ENCODE results near the gene RPL38.
A peak's percentile ranks its signal among the peaks of the same experiment; 100 is the strongest.

RPL38 gene

DNA sequence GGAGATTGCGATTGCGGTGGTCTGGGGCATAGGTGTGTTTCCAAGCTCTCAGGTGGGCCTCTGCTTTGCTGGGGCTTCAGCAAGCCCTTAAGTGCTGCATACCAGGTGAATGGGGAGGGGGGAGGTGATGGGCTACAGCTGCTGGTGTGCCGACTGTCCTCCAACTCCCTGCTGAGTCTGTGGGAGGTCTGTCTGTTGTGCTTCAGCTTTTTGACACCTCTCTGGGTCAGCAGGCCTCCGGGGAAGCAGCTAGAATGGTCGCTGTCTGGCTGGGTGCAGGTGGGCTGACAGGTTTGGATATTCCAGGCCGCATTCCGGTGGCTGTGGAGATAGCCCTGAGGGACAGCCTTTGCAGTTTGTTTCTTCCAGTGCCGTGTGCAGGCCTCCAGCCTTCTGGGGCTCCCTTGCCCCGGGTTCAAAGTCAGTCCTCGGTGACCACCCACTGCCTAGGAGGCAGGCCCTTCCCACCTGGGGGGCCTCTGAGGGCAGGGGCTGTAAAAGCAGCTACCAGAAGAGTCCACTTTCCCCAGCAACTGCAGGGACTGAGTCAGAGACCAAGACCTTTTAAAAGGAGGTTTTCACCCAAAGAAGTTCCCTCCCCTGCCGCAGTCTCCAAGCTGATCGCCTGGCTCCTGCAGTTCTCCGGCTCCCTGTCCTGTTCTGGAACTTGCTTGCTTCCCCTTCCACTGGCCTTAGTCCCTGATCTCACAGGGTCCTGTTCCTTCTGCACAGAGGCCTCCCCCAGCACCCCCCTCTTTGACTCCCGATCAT, 7.8 kb downstream of the RPL38 start:
- DNase-seq: no peak

DNA sequence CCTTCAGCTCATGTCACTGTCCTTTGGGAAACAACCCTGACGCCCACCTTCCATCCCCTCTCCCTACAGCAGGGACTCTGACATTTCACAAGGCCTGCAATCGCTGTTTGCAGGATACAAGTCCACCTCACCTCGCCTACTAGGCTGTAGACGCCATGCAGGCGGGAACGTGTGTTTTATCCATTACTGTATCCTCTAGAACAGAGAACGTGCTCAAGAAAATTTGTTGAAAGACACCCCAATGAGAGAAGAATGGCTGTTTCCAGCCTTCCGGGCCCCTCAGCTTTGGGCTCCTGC, 8.4 kb downstream of the RPL38 start:
- DNase-seq: no peak

DNA sequence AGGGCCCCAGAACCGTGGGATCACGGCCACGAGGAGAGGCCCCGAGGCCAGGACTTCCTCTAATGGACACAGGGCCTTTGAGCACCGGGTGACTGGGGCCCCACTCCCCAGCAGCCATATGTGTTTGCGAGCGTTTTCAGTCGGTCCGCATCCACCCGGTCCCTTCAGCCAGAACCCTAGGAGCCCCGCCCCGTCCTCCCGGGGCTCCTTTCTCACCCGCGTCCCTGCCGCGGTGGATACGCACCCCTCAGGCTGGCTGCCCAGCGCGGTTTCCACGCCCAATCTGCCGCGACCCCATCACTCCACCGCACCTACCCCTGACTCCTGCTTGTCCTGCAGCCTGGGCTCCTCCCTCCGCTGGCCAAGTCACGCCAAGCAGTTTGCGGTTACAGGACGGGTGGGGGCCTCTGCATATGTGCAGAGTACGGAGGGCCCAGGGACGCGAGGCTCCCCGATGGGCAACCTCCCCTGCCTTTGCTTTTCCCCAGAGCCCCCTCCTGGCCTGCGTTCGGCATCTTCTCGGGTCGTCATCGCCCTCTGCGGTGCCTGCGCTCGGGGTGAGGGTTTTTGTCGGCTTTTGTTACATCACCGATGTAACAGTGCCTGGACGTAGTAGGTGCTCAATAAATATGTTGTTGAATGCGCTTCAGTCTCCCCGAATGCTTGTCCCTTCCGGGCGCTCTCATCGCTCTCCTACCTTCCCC, 8.9 kb downstream of the RPL38 start:
- no peak for DNase-seq

DNA sequence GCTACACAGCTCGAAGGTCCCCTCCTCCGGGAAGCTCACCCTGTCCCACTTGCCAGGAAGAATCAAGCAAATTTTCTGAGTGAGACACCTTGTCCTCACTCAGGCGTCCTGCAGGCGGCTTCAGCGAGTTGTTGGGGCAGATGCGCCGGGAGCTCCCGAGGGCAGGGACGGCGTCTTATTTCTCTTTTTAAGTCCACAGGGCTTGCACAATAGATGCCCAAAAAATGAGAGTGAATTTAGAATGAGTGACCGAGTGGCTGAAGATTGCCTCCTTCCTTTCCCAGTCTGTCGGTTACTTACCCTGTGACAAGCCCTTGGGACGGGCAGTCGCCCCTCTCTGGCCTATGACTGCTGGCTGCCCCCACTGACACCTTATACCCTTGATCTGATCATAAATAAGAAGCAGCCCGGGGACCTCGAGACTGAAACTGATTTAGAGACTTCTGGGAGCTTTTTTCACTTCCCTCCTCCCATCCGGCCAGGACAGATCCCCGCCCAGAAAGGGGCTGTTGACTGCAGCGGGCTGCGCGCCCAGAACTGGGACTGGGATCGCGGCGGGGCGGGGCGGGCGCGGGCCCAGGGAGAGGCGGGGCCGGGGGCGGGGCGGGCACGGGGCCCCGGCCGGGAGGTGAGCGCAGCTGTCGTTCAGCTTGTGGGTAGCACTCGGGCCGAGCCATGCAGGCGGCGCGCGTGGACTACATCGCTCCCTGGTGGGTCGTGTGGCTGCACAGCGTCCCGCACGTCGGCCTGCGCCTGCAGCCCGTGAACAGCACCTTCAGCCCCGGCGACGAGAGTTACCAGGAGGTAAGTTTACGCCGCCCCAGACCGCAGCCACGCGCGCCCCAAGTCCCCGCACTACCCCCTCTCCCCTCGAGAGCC, 9.7 kb downstream of the RPL38 start, which contains the start of gene TTYH2:
TSS of gene TTYH2 (plus strand) at position 659 of the 879 bp plus-strand sequence. CDS start at position 676, 17 bp downstream.
- DNase-seq: peak; percentile 55

DNA sequence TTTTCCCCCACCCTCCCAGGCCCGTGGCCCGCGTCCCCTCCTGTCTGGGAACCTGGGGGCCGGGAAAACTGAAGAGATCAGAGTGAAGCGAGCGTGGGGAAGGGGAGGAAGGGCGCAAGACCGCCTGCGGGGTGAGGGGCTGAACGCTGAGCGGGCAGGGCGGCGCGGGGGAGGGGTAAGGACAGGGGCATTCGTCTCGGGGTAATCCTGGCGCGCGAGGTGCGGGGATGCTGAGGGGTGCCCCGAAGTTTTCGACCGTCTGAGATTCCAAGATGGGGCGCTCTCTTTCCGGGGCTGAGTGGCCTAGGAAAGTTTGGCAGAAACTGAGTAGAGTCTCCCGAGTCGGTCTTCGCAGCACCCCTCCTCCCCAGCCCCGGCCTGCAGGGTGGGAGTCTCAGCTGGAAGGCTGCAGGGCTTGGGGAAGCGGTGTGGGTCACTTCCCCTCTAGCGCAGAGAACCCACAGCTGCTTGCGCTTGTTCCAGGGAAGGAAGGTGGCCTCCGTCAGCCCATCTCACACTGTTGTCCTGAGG, 10.4 kb downstream of the RPL38 start:
- DNase-seq: no peak

DNA sequence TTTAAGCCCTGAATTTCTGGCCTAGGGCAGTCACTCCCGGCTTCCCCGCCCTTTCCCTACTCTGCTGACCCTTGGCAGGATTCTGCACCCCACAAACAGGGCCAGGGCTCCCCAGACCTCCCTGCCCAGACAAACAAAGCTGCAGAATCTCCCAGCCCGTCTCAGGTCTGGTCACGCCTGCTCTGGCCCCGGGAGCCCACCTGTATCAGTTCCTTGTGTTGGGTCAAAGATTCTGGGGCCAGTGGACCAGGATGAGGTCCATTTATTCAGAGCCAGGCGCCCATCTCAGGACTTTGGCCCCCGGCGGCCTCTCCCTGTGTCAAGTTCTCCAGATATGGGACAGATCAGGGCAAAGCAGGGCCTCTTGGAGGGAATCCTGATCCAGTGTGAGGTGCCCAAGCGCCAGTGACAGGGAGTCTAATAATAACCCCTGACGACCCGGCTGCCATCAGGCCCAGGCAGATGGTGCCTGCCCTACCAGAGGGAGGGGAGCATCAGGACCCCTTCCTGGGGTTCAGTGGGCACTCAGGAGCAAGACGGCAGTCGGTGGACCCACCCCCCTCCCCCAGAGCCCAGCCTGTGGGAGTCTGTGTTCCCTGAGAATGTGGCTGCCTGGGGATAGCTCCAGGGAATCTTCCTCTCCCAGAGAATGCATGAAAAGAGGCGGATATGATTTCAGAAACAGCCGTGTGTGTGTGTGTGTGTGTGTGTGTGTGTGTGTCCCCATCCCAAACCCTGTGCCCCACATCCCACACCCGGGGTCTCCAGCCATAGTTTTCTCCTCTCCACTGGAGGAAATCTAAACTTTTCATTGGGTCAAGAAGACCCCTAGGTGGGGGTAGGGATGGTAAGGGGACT, 11.2 kb downstream of the RPL38 start:
- DNase-seq: no peak

DNA sequence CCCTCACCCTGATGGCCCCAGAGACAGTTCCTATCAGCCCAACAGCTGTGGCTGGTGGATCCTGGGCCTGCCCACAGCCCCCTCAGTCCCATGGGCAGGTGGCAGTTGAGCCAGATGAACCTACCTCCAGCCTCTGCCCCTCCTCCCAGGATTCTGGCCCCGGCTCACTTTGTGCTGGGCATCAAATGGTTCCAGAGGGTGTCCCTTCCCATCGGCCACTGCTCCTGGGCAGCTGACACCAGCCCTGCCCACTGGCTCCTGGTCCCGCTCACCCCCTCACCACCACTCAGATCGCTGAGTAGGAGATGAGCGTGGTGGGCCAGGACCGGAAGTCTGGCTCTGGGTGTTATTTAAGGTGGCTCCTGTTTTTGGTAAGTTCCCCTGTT, 11.9 kb downstream of the RPL38 start:
- DNase-seq: no peak

DNA sequence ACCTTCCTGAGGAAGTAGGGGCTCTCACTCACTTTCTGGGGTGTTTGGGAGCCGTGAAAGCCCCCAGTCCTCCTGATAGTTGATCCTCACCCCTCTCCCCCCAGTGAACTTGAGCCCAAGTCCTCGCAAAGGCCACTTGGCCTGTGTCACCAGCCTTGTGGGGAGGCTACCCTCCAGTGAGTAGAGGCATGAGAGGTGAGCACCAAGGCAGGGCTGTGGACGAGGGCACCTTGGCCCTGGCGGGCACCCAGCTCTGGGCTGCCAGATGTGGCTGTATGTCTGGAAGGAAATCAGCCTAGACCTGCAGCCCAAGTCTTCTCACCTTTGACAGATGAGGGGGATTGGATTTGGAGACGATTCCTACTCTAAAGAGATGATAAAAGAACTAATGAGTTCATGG, 13.0 kb downstream of the RPL38 start:
- no peak for DNase-seq

DNA sequence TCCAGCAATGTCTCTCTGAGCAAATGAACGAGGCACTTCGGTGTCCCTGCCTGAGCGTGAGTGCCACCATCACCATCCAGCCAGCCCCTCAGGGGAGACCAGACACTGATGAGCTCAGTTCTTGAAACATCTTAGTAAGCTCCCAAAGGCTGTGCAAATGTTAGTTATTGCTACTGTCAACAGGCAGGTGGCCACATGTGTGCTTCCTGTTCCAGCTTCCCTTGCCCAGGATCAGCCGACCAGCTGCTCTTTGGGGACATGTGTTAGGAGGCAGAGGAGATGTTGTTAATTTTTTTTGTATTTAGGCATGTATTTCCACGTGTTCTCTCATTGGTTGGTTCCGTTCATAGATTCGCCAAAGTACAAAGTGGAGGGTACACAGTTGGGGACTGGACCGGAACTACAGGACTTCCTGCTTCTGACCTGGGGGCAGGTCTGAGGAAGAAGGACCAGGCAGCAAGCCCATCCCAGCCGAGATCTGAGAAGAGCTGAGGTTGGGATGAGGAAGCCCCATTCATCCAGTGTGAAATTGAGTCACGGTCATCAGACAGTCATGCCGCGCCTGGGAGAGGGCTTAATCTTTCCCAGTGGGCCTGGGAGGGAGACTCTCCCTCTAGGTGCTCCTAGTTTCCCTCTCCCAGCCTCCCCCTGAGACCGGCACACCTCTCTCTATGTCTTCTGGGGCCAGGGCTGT, 13.7 kb downstream of the RPL38 start:
- DNase-seq: peak; percentile 55

DNA sequence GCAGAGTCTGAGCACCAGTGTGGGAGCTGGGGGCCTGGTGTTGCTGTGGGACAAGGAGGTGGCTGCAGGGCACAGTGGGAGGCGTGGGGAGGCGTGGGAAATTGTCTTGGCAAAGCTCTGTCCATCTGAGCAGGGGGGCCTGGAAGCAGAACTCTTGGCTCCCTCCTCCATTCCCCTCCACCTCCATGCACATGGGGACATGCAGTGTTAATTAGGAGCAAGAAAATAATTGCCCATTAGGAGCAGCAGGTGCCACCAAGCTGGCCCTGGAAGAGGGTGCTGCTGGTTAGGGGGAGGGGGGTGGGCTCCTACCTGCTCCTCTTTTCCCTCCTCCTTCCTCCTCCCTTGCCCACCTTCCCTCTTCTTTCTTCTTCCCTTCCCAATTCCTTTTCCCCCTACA, 14.4 kb downstream of the RPL38 start:
- DNase-seq: no peak

DNA sequence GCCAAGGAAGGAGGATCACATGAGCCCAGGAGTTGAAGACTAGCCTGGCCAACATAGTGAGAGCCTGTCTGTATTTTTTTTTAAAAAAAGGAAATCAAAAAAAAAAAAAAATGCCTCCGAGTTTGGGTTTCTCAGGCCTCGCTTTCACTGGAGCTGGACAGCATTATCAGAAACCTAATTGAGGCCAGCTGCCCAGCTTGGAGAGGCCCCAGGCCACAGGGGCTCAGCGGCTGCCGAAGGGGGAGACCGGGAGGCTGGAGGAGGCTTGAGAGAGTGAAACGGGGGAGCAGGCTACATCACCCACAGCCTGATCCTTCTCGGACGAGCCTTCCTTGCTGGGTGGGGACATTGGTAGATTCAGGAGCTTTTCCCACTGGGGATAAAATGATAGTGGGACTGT, 15.0 kb downstream of the RPL38 start:
- DNase-seq: no peak

DNA sequence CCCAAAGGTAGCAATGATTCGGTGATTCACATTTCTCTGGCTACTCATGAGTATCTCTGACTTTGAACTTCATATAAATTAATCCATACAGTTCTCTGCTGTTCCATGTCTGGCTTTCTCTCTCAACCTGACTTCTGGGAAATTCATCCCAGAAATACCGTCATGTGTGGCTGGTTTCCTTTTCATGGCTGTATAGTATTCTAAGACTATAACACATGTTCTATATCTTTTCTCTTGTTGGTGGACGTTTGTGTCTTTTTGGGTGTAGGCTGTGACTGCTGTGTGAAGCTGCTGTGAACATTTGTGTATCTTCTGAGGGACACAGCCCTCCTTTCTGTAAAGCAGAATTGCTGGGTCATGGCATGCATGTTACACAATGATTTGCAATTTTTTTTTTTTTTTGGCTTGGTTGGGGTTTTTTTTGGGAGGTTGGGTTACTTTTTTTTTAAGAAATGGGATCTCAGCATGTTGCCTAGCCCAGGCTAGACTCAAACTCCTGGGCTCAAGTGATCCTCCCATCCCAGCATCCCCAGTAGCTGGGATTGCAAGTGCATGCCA, 16.2 kb downstream of the RPL38 start:
- DNase-seq: no peak

DNA sequence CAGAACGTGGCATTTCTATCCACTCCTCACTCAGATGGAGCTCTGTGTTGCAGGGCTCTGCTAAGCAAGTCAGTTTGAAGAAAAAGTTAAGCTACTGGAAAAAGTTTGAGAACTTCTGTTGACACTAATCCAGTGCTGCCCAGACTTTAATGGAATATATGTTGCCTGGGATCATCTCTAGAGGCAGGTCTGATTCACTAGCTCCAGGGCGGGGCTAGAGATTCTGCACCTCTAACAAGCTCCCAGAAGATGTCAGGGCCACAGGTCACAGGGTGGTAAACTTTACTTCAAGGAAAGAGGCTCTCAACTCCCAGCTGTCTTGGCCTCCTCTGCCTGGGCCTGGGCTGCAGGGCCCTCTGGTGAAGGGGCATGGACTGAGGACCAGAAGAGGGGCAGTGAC, 16.7 kb downstream of the RPL38 start:
- DNase-seq: no peak

DNA sequence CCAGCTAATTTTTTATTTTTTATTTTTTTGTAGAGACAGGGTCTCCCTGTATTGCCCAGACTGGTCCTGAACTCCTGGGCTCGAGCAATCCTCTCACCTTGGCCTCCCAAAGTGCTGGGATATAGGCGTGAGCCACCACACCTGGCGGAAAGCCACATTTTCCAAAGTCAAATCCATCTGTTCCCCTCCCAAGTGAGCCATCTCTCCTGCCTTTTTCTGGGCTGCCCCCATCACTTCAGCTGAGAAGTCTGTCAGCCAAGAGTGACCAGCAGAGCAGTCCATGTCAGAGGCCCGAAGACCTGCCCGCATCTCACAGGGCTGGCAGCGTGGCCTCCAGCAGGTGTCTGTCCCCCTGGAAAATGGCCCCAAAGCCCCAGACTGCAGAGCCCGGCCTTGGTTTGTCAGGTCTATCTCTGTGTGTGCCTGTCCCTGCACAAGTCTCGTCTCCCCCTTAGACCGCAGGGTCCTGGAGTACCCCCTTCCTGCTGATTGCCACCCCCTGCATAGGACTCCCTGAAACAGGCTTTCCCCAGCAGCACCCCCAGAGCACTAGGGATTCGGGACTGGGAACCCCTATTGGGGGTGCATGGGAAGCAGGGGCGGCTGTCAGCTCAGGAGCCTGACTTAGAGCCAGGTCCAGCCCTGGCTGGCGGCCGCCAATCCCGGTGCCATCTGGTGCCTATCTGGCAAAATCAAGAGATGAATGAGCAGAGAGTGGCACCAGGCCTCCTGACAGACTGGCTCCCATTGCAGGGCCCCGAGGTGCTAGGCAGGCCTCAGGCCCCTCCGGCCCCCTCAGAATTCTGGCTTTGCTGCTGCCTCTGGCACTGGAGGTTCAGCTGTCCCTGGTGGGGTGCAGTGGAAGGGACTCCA, 17.7 kb downstream of the RPL38 start:
- no peak for DNase-seq

DNA sequence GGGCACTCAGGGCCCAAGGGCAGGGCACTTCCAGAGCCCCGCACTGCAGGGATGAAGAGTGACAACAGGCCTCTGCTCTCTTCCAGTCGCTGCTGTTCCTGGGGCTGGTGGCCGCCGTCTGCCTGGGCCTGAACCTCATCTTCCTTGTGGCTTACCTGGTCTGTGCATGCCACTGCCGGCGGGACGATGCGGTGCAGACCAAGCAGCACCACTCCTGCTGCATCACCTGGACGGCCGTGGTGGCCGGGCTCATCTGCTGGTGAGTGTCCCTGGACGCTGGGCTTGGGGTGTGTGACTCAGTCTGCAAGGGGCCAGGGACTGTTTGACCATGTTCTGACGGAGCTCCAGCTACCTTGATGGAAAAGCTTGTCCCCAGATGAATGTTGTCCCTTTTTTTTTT, 18.9 kb downstream of the RPL38 start:
- DNase-seq: no peak

DNA sequence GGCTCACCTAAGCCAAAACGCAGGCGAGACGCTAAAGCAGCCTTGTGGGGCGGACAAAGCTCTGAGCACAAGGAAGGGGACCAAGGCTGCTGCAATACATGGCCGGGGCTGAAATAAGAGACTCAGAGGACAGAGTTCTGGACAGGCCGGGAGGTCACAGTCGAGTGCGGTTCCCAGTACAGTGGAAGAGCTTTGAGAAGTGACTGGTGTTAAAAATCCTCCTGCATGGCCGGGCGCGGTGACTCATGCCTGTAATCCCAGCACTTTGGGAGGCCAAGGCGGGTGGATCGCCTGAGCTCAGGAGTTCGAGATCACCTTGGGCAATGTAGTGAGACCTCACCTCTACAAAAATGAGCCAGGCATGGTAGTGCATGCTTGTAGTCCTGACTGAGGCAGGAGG, 20.4 kb downstream of the RPL38 start:
- DNase-seq: no peak

DNA sequence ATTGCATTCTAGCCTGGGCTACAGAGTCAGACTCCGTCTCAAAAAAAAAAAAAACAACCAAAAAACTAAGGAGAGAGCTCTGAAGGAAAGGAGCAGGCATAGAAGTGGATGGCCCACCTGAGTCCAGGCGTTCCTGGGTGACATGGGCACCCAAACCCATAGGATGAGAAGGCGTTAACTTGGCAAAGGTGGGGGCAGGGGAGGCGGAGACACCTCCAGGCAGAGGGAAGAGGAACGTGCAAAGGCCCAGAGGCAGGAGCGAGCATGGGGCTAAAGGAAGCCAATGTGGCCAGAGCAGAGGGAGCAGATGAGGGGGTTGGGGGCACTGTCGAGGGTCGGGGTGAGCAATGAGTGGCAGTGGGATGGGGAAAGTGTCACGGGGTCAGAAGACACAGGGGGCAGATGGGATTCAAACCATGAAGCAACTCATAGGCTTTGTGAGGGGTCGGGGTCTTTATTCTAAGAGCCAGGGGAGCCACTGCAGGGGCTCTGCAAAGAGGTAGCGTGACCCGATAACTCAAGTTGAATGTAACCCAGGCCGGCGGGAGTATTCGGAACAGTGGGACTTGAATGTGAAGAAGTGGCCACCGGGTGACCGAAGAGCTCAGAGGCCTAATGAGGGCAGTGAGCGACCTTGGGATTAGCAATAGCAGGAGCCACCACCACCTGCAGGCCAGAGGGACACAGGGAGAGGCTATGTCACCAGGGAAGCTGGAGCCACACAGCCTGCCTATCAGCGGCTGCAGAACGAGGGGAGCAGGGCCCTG, 21.7 kb downstream of the RPL38 start:
- DNase-seq: no peak

DNA sequence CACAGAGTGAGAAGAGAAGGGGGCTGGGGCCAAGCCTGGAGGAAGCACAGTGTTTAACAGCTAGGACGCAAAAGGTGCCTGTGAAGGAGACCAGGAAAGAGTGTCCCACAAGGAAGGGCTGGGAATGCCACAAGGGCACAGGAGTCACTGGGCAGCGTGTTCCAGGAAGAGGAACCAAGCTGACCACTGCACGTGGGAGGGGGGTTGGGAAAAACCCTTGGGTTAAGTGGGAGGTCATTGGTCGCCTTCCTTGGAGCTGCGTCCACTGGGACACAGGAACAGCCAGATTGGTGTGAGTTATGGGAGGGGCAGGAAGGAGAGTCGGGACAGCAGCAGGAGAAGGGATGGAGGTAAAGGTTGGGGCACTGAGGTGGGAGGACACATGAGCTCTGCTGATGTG, 22.8 kb downstream of the RPL38 start:
- no peak for DNase-seq

DNA sequence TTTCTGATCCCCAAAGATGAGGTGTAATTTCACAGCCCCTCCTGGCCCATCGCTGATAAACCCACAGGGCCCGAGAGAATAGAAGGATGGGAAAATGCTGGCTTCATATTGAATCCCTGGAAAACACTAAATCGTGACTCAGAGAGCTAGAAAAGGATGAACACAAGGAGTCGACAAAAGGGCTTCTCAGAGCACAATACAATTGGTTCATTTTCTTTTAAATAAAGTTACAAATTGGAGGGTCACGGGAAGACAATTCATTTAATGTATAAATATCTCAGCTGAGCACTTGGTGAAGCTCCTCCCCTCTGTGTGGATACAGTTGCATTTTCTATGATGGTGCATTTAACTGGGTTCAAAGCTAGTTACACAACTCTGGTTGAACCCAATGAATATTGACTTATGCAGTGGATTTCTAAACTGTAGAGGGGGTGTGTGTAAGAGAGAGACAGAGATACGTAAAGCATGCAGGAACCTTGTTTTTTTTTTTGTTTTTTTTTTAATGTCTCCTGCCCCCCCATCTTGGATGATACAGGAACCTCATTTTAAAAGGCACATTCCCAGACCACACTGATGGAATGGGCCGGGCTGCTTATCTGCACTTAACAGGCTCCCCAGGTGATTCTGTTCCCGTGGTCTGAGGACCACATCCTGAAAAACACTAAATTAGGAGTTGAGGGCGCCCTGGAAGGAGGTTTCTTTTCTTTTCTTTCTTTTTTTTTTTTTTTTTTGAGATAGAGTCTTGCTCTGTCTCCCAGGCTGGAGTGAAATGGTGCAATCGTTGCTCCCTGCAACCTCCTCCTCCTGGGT, 24.0 kb downstream of the RPL38 start:
- no peak for DNase-seq
